Duodenal mucosa (tissue), 2 donors: ENCODE results near the gene USP12.
"Not testable (repeated sequence)": the region's sequence is repeated elsewhere in the genome, so short reads cannot be mapped to it uniquely, and the experiment has no call there.

Experiments
- H3K27ac ChIP-seq: one replicate; pipeline ENCODE4 v1.7.0; 2013; ENCODE audit warnings: low read depth, low read length
- H3K27me3 ChIP-seq, 2 donors: one replicate each; pipeline ENCODE4 v1.7.0; 2013; ENCODE audit warnings: low read length in 2 of 2, control low read depth in 1 of 2; ENCODE audit not compliant: insufficient read depth in 2 of 2, control insufficient read depth in 1 of 2
- H3K36me3 ChIP-seq, 2 donors: one replicate each; pipeline ENCODE4 v1.7.0; 2013; ENCODE audit warnings: low read length in 2 of 2, control low read depth in 1 of 2; ENCODE audit not compliant: insufficient read depth in 2 of 2, control insufficient read depth in 1 of 2
- H3K4me1 ChIP-seq, 2 donors: one replicate each; pipeline ENCODE4 v1.7.0; 2013; ENCODE audit warnings: low read length in 2 of 2, control low read depth in 1 of 2; ENCODE audit not compliant: insufficient read depth in 2 of 2, control insufficient read depth in 1 of 2
- H3K4me3 ChIP-seq, 2 donors: one replicate each; pipeline ENCODE4 v1.7.0; 2013; ENCODE audit warnings: low read length in 2 of 2, low read depth in 1 of 2
- H3K9ac ChIP-seq, 2 donors: one replicate each; pipeline ENCODE4 v1.7.0; 2013; ENCODE audit warnings: low read length in 2 of 2, low read depth in 1 of 2
- H3K9me3 ChIP-seq, 2 donors: one replicate each; pipeline ENCODE4 v1.7.0; 2013; ENCODE audit warnings: low read length in 2 of 2, control low read depth in 1 of 2; ENCODE audit not compliant: control insufficient read depth in 1 of 2

The USP12 gene

GRCh38 chr13:27201661-27202060 is 30.1 kb upstream of the USP12 start:
- H3K9ac ChIP-seq = no peak overlapping the region
- no peaks in the 10 kb centered on the region for H3K36me3 ChIP-seq
- no peak overlapping the region for H3K27ac ChIP-seq
- no peak overlapping the region for H3K4me3 ChIP-seq
- no peaks in the 10 kb centered on the region for H3K27me3 ChIP-seq
- H3K4me1 ChIP-seq = no peaks in the 10 kb centered on the region
- H3K9me3 ChIP-seq = no peaks in the 10 kb centered on the region

DNA sequence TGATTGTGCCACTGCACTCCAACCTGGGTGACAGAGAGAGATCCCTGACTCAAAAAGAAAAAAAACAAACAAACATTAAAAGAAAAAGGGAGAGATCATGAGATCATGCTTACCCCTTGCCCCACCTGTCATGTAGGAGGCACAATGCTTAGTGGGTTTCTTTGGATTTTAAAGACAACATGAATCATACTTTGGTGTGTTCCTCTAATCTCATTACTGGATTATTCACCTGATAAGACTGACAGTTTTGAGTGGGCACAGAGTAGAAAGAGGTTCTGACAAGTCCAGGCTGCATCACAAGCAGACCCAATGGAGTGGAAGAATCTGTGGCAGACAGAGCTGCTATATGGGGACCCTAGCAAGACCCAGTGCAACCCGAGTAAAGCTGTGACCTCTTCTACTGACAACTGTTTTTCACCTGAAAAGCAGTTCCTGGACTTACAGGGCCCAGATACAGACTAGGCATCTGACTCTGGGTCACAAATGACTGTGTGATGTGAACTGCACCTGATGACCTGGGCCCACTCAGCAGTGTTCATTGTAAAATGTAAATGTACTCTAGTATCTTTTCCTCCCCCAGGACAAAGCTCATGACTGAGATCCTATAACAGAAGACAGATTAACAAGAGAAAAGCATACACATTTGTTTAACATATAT is 28.9 kb upstream of the USP12 start:
- Histone ChIP-seq H3K4me3 (no peak overlapping the region), H3K9ac (no peak overlapping the region), H3K9me3 (no peaks in the 10 kb centered on the region), H3K27me3 (no peaks in the 10 kb centered on the region), H3K4me1 (no peaks in the 10 kb centered on the region), H3K36me3 (no peaks in the 10 kb centered on the region), H3K27ac (no peak overlapping the region)

- no peak overlapping the region for H3K4me3 ChIP-seq
- H3K27me3 ChIP-seq = no peaks in the 10 kb centered on the region
- no peak overlapping the region for H3K27ac ChIP-seq
- H3K9ac ChIP-seq = no peak overlapping the region
- H3K4me1 ChIP-seq = no peaks in the 10 kb centered on the region
- no peaks in the 10 kb centered on the region for H3K9me3 ChIP-seq
- H3K36me3 ChIP-seq = no peaks in the 10 kb centered on the region
These were observed 28.1 kb upstream of the USP12 start for GRCh38 chr13:27199696-27200095.

DNA sequence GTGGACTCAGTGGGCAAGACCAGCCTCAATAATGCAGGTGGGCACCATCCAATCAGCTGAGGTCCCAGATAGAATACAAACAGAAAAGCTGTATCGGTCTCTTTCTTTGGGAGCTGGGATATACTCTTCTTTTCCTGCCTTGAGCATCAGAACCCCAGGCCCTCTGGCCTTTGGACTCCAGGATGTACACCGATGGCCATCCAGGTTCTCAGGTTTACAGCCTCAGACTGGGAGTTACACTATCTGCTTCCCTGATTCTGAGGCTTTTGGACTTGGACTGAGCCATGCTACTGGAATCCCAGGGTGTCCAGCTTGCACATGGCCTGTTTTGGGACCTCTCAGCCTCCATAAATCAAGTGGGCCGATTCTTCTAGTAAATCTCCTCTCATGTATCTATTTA is 27.6 kb upstream of the USP12 start:
- no peaks in the 10 kb centered on the region for H3K9me3 ChIP-seq
- H3K4me3 ChIP-seq = no peak overlapping the region
- H3K36me3 ChIP-seq = no peaks in the 10 kb centered on the region
- H3K27me3 ChIP-seq = no peaks in the 10 kb centered on the region
- H3K9ac ChIP-seq = no peak overlapping the region
- no peaks in the 10 kb centered on the region for H3K4me1 ChIP-seq
- H3K27ac ChIP-seq = no peak overlapping the region

DNA sequence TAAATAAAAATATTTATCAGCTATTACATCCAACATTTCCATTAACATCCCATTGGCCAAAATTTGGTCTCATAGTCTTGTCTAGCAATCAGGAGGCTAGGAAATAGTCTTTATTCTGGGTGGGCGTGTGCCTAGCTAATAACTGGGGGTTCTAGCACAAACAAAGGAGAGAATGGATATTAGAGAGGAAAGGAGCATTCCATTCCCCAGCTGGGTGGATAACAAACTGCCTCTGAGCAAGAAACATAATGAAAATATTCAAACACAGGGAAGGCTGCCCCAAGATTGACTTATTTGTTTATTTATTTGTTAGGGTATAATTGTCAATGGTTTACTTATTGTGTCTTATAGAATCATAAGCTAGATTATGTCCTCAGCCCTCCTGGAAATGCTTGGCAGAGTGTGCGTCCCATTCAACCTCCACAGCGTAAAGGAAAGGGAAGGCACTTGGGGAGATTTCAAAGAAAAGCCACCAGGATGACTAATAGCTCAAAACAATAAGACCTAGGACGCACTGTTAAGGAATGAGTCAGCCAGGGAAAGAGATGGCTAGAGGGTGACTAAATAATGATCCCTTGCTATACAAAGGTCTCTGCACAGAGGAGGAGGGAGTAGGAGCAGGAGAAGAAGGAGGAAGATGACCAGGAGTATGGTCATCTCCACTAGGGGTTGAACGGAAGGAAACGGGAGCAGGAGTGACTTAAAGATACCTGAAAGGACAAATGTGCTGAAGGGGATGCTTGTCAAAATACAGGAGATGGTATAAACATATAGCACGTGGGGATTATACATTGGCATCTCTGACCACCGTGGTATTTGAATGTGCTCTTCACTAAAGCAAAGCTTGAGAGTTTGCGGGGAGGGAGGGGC is 23.5 kb upstream of the USP12 start:
- Histone ChIP-seq H3K36me3 (no peaks in the 10 kb centered on the region), H3K27ac (no peak overlapping the region), H3K4me3 (no peak overlapping the region), H3K9me3 (no peaks in the 10 kb centered on the region), H3K9ac (no peak overlapping the region), H3K4me1 (no peaks in the 10 kb centered on the region), H3K27me3 (no peaks in the 10 kb centered on the region)

DNA sequence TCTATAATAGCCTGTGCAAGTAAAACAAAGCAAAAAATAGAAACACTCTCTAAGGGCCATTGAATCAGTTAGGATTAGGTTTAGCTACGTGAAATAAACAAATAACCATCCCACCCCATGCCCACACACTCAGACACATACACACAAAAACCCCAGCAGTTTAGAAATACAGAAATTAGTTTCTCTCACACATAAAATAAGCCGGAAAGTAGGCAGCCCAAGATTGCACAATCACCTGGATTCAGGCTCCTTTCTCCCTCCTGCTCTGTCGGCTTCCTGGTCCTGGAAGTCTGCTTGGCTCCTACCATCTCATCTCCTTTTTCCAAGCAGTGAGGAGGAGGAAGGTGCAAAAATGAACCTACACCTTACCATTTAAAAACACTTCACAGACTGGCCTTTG is 22.6 kb upstream of the USP12 start:
- Histone ChIP-seq H3K27ac (no peak overlapping the region), H3K9ac (no peak overlapping the region)

GRCh38 chr13:27193496-27193895 is 21.9 kb upstream of the USP12 start:
- H3K9me3 ChIP-seq = no peaks in the 10 kb centered on the region
- no peaks in the 10 kb centered on the region for H3K36me3 ChIP-seq
- H3K27ac ChIP-seq = no peak overlapping the region
- H3K9ac ChIP-seq = no peak overlapping the region
- no peaks in the 10 kb centered on the region for H3K27me3 ChIP-seq
- H3K4me3 ChIP-seq = no peak overlapping the region
- no peaks in the 10 kb centered on the region for H3K4me1 ChIP-seq

More for the DNA sequence above, 22.6 kb upstream of the USP12 start:
- Histone ChIP-seq H3K9me3 (no peaks in the 10 kb centered on the region), H3K27me3 (no peaks in the 10 kb centered on the region), H3K4me1 (no peaks in the 10 kb centered on the region), H3K36me3 (no peaks in the 10 kb centered on the region), H3K4me3 (no peak overlapping the region)

DNA sequence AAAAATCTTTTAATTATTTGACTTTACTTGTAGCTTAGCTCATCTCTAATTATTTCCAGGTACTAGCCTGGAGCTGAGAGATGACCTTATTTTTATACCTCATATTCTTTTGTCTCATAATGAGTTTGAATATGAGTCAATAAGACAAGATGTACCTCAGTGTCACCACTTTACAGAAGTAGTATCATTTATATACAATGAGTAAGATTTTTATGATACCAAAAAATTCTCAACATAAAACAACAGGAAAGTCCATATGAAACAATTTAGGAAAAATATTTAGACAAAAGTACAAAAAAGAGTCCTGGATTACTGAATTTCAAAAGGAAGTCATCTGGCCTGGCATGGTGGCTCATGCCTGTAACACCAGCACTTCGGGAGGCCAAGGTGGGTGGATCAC is 21.4 kb upstream of the USP12 start:
- no peaks in the 10 kb centered on the region for H3K36me3 ChIP-seq
- H3K9ac ChIP-seq = no peak overlapping the region
- H3K9me3 ChIP-seq = no peaks in the 10 kb centered on the region
- no peaks in the 10 kb centered on the region for H3K4me1 ChIP-seq
- no peaks in the 10 kb centered on the region for H3K27me3 ChIP-seq
- no peak overlapping the region for H3K4me3 ChIP-seq
- H3K27ac ChIP-seq = no peak overlapping the region

DNA sequence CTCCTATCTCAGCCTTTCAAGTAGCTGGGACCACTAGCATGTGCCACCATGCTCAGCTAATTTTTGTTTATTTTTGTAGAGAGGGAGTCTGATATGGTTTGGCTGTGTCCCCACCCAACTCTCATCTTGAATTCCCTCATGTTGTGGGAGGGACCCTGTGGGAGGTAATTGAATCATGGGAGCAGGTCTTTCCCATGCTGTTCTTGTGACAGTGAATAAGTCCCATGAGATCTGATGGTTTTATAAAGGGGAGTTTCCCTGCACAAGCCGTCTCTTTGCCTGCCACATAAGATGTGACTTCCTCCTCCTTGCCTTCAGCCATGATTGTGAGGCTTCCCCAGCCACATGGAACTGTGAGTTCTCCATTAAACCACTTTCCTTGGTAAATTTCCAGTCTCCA is 20.8 kb upstream of the USP12 start:
- H3K27me3 ChIP-seq, H3K27ac ChIP-seq, H3K9me3 ChIP-seq, H3K9ac ChIP-seq, H3K36me3 ChIP-seq, H3K4me3 ChIP-seq, H3K4me1 ChIP-seq: not testable (repeated sequence)

- H3K4me3 ChIP-seq = no peak overlapping the region
- H3K9me3 ChIP-seq = no peaks in the 10 kb centered on the region
- H3K4me1 ChIP-seq = no peaks in the 10 kb centered on the region
- no peaks in the 10 kb centered on the region for H3K27me3 ChIP-seq
- H3K27ac ChIP-seq = no peak overlapping the region
- no peak overlapping the region for H3K9ac ChIP-seq
- H3K36me3 ChIP-seq = no peaks in the 10 kb centered on the region
These were observed 17.6 kb upstream of the USP12 start for GRCh38 chr13:27189192-27189591.
